Measurements from ENCODE around the gene L3HYPDH.

DNA sequence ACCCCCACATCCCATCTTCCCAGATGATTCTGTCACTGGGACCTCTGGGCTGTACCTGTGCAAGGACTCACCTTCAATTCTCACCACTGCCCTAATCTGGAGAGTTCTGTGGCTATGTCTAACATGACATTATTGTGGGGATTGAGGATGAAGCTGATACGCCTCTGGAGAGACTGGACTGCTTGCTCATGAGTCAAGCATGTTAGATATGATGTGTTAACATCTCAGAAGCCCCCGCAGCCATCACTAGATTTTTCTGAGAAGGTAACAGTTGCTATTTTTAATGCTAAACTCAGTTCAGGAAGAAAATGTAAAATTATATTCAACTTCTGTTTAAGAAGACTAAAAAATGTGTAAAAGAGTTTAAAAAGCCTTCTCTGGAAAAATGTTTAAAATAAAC lies 25.8 kb upstream of the L3HYPDH start:
- no peak for TF ChIP-seq EZH2 (IDR thresholded peaks at IDR 0.05; ENCODE audit: low read length)
- TF ChIP-seq, protein P1, sequence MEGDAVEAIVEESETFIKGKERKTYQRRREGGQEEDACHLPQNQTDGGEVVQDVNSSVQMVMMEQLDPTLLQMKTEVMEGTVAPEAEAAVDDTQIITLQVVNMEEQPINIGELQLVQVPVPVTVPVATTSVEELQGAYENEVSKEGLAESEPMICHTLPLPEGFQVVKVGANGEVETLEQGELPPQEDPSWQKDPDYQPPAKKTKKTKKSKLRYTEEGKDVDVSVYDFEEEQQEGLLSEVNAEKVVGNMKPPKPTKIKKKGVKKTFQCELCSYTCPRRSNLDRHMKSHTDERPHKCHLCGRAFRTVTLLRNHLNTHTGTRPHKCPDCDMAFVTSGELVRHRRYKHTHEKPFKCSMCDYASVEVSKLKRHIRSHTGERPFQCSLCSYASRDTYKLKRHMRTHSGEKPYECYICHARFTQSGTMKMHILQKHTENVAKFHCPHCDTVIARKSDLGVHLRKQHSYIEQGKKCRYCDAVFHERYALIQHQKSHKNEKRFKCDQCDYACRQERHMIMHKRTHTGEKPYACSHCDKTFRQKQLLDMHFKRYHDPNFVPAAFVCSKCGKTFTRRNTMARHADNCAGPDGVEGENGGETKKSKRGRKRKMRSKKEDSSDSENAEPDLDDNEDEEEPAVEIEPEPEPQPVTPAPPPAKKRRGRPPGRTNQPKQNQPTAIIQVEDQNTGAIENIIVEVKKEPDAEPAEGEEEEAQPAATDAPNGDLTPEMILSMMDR (optimal IDR thresholded peaks at IDR 0.05 in 1 of 3, IDR thresholded peaks at IDR 0.05 in 1 of 3, conservative IDR thresholded peaks at IDR 0.05 in 1 of 3; ENCODE audit: extremely low read depth in 1 of 3, insufficient read depth in 2 of 3, low read length in 3 of 3) = no peak

Data from keratinocyte (primary cell).